Upper lobe of left lung (tissue), 6 donors: ENCODE results near the gene GPR153. TPM values are rescaled to one million over a fixed set of nuclear protein-coding genes. Genes with fewer than 3 reads are reported as not detected.
"Not testable (repeated sequence)": the region's sequence is repeated elsewhere in the genome, so short reads cannot be mapped to it uniquely, and the experiment has no call there.

Experiments used
- ATAC-seq, 2 donors: fragments of 200-7000 bp; cut with Tn5 transposase; one replicate each; pipeline ENCODE4 v1.9.1; 2022; ENCODE audit warnings: mild to moderate bottlenecking in 2 of 2, moderate library complexity in 2 of 2; ENCODE audit not compliant: low FRiP score in 2 of 2
- DNase-seq, 2 donors: peaks; one replicate each; pipeline ENCODE4 v3.0.0-alpha.2; 2019 to 2020
- H3K27ac ChIP-seq, 4 donors: fragments of 200-600 bp; sonication (generic); one replicate each; pipeline ENCODE4 v1.5.1; 2016 to 2019
- H3K27me3 ChIP-seq, 4 donors: fragments of 200-600 bp; sonication (generic); one replicate each; pipeline ENCODE4 v1.5.1; 2017 to 2019
- H3K36me3 ChIP-seq, 4 donors: fragments of 200-600 bp; sonication (generic); one replicate each; pipeline ENCODE4 v1.5.1; 2016 to 2019
- H3K4me1 ChIP-seq, 4 donors: fragments of 200-600 bp; sonication (generic); one replicate each; pipeline ENCODE4 v1.5.1; 2018 to 2019
- H3K4me3 ChIP-seq, 4 donors: fragments of 200-600 bp; sonication (generic); one replicate each; pipeline ENCODE4 v1.5.1; 2017 to 2019; ENCODE audit warnings: mild to moderate bottlenecking in 2 of 4, moderate library complexity in 1 of 4
- H3K9me3 ChIP-seq, 4 donors: fragments of 200-600 bp; sonication (generic); one replicate each; pipeline ENCODE4 v1.5.1; 2018 to 2019
- EP300 ChIP-seq, 4 donors: sonication (generic); formaldehyde crosslinking; IDR thresholded peaks; one replicate each; pipeline ENCODE4 v1.5.1; 2017; ENCODE audit warnings: antibody characterized with exemption in 4 of 4, control low read depth in 2 of 4
- POLR2A ChIP-seq, 4 donors: fragments of 450-650 bp; IDR thresholded peaks; one replicate each; pipeline ENCODE4 v1.5.1; 2016 to 2017; ENCODE audit warnings: antibody characterized with exemption in 4 of 4, mild to moderate bottlenecking in 2 of 4
- POLR2AphosphoS5 ChIP-seq, 2 donors: sonication (generic); formaldehyde crosslinking; IDR thresholded peaks; one replicate each; pipeline ENCODE4 v1.5.1; 2017; ENCODE audit warnings: antibody characterized with exemption in 2 of 2
- WGBS, 2 donors: methylation state at CpG; one replicate each; pipeline ENCODE4 v1.1.5; 2017 to 2018; 5-methylcytosine and 5-hydroxymethylcytosine counted together
- total RNA-seq, 6 donors: library from RNA; depleted of rRNA in 4 of 6; stranded (reverse); fragments of >200 nt in 4 of 6; gene quantifications; one replicate each; pipeline versions ENCODE4 v1.1.0 to v1.2.1, GENCODE V29; 2016 to 2021
- TF ChIP-seq, protein P1 (sequence below), 6 experiments: fragments of 450-650 bp in 4 of 6; fragments of 200-600 bp in 2 of 6; sonication (generic) in 2 of 6; IDR thresholded peaks; one replicate each; pipeline ENCODE4 v1.5.1; 2016 to 2019; ENCODE audit warnings: antibody characterized with exemption in 6 of 6
- donor health status: DM: no; HTN: no; CAD: no; lungs with moderate emphysema.
- donor health status: DM: no; HTN: yes; CAD: no; lungs with severe emphysema.

The GPR153 gene
- total RNA-seq, 6 donors from 2014 or later = 2.4 to 25.7 (median 12.5) TPM

DNA sequence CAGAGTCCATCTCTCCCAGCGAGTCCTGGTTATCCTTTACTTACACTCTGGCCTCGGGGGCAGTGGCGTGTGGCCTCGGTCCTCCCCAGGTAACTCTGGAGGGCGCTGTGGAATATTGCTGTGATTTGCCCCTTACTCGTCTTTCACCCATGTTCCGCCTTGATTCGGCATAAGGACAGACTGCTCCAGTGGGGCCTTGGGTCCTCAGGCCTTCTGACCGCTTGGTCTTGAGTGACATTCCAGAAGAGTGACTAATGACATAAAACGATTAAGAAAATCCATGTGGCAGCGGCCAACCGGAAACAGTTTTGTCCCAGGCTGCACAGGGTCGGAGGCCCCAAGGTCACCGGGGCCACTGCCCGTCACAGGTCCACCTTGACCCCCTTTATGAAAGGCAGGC lies 36.2 kb downstream of the GPR153 start:
- Histone ChIP-seq H3K36me3 (peaks cover 18 to 78% (median 56%) of the 10 kb centered on the region in 4 donors), H3K9me3 (no peaks in the 10 kb centered on the region), H3K4me1 (peaks cover 0 to 6% (median 2%) of the 10 kb centered on the region in 4 donors), H3K27me3 (no peaks in the 10 kb centered on the region), H3K4me3 (no peak overlapping the region), H3K27ac (no peak overlapping the region)
- DNase-seq (no peak), ATAC-seq (no peak)
- 90% methylated on average over 13 to 15 of the region's 15 CpGs for WGBS, 2 donors
- TF ChIP-seq POLR2A (IDR thresholded peaks at IDR 0.05) = no peak
- TF ChIP-seq, protein P1, sequence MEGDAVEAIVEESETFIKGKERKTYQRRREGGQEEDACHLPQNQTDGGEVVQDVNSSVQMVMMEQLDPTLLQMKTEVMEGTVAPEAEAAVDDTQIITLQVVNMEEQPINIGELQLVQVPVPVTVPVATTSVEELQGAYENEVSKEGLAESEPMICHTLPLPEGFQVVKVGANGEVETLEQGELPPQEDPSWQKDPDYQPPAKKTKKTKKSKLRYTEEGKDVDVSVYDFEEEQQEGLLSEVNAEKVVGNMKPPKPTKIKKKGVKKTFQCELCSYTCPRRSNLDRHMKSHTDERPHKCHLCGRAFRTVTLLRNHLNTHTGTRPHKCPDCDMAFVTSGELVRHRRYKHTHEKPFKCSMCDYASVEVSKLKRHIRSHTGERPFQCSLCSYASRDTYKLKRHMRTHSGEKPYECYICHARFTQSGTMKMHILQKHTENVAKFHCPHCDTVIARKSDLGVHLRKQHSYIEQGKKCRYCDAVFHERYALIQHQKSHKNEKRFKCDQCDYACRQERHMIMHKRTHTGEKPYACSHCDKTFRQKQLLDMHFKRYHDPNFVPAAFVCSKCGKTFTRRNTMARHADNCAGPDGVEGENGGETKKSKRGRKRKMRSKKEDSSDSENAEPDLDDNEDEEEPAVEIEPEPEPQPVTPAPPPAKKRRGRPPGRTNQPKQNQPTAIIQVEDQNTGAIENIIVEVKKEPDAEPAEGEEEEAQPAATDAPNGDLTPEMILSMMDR (IDR thresholded peaks at IDR 0.05) = no peak
- TF ChIP-seq EP300 (IDR thresholded peaks at IDR 0.05) = no peak
- no peak for TF ChIP-seq POLR2AphosphoS5 (IDR thresholded peaks at IDR 0.05)

DNA sequence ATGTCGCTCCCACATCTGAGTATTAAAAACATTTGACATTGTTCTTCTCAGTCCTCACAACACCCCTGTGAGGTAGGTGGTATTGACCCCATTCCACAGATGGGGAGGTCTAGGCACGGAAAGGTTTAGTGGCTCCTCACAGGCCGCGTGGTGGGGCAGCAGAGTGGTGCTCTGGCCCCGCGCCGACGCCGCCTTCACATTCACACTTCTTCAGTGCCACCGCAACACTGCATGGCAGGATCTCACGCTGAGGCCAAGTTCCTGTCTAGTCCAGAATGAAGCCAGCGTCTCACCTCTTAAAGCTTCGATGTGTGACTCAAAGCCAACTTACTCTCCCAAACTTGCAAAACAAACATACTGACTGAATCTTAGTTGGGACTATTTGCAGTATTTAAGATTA lies 37.3 kb downstream of the GPR153 start:
- TF ChIP-seq EP300 (IDR thresholded peaks at IDR 0.05) (no peak), POLR2A (IDR thresholded peaks at IDR 0.05) (no peak), POLR2AphosphoS5 (IDR thresholded peaks at IDR 0.05) (no peak)
- TF ChIP-seq, protein P1 (IDR thresholded peaks at IDR 0.05) = no peak
- peaks cover 18 to 69% (median 48%) of the 10 kb centered on the region in 4 donors for H3K36me3 ChIP-seq
- no peak for ATAC-seq
- no peak overlapping the region for H3K4me3 ChIP-seq
- H3K4me1 ChIP-seq = peaks cover 0 to 6% (median 2%) of the 10 kb centered on the region in 4 donors
- H3K9me3 ChIP-seq = no peaks in the 10 kb centered on the region
- no peak overlapping the region for H3K27ac ChIP-seq
- WGBS, 2 donors = 96 to 97% methylated on average over 13 of the region's 13 CpGs
- H3K27me3 ChIP-seq = no peaks in the 10 kb centered on the region
- no peak for DNase-seq

GRCh38 chr1:6222636-6223035 lies 38.3 kb downstream of the GPR153 start:
- 54 to 56% methylated on average over 6 of the region's 6 CpGs for WGBS, 2 donors
- peaks cover 0 to 6% (median 2%) of the 10 kb centered on the region in 4 donors for H3K4me1 ChIP-seq
- H3K27ac ChIP-seq = peak overlapping the region in 1 of 4 donors; percentile 12
- H3K4me3 ChIP-seq = no peak overlapping the region
- H3K27me3 ChIP-seq = no peaks in the 10 kb centered on the region
- no peak for TF ChIP-seq EP300 (IDR thresholded peaks at IDR 0.05)
- TF ChIP-seq, protein P1 (IDR thresholded peaks at IDR 0.05) = no peak
- no peak for TF ChIP-seq POLR2AphosphoS5 (IDR thresholded peaks at IDR 0.05)
- TF ChIP-seq POLR2A (IDR thresholded peaks at IDR 0.05) = no peak
- H3K36me3 ChIP-seq = peaks cover 18 to 59% (median 40%) of the 10 kb centered on the region in 4 donors
- no peaks in the 10 kb centered on the region for H3K9me3 ChIP-seq
- ATAC-seq (peak in 1 of 2 donors; percentile 73), DNase-seq (no peak)

- Histone ChIP-seq H3K9me3 (no peaks in the 10 kb centered on the region), H3K27me3 (no peaks in the 10 kb centered on the region), H3K4me1 (peaks cover 0 to 6% (median 2%) of the 10 kb centered on the region in 4 donors), H3K27ac (no peak overlapping the region), H3K36me3 (peaks cover 15 to 46% (median 29%) of the 10 kb centered on the region in 4 donors), H3K4me3 (no peak overlapping the region)
- no peak for ATAC-seq
- DNase-seq = no peak
- WGBS, 2 donors = 83 to 95% methylated on average over 12 of the region's 12 CpGs
- TF ChIP-seq POLR2AphosphoS5 (IDR thresholded peaks at IDR 0.05) (no peak), POLR2A (IDR thresholded peaks at IDR 0.05) (no peak), EP300 (IDR thresholded peaks at IDR 0.05) (no peak)
- TF ChIP-seq, protein P1 (IDR thresholded peaks at IDR 0.05) = no peak
These were observed 39.6 kb downstream of the GPR153 start for GRCh38 chr1:6221210-6221784.

GRCh38 chr1:6220236-6220635 lies 40.7 kb downstream of the GPR153 start:
- ATAC-seq = no peak
- Histone ChIP-seq H3K36me3 (peaks cover 15 to 35% (median 23%) of the 10 kb centered on the region in 4 donors), H3K4me3 (no peak overlapping the region), H3K27me3 (no peaks in the 10 kb centered on the region), H3K4me1 (peaks cover 0 to 6% (median 2%) of the 10 kb centered on the region in 4 donors), H3K27ac (no peak overlapping the region), H3K9me3 (no peaks in the 10 kb centered on the region)
- TF ChIP-seq, protein P1 (IDR thresholded peaks at IDR 0.05) = no peak
- no peak for DNase-seq
- WGBS, 2 donors = 82 to 88% methylated on average over 8 of the region's 8 CpGs

DNA sequence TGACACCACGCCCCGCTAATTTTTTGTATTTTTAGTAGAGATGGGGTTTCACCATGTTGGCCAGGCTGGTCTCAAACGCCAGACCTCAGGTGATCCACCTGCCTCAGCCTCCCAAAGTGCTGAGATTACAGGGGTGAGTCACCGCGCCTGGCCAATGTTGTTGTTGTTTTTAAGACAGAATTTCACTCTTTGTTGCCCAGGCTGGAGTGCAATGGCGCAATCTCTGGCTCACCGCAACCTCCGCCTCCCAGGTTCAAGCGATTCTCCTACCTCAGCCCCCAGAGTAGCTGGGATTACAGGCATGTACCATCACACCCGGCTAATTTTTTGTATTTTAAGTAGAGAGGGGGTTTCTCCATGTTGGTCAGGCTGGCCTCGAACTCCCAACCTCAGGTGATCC lies 41.3 kb downstream of the GPR153 start:
- not testable (repeated sequence) for ATAC-seq, H3K4me3 ChIP-seq, H3K27me3 ChIP-seq, DNase-seq, H3K4me1 ChIP-seq, H3K9me3 ChIP-seq, H3K27ac ChIP-seq
- WGBS, 2 donors = 90 to 91% methylated on average over 11 of the region's 11 CpGs
- peaks cover 9 to 29% (median 18%) of the 10 kb centered on the region in 4 donors for H3K36me3 ChIP-seq
